Esophagus squamous epithelium (tissue), 5 donors: ENCODE data around the gene METTL22. TPM values are rescaled to one million over a fixed set of nuclear protein-coding genes. Genes with fewer than 3 reads are reported as not detected.

Source experiments
- DNase-seq: peaks from one replicate; lab custom pipeline; 2025; lab: John Stamatoyannopoulos, UW
- H3K27ac ChIP-seq, 4 donors: fragments of 200-600 bp; sonication (generic); one replicate each; pipeline ENCODE4 v1.5.1; 2016 to 2019; ENCODE audit warnings: mild to moderate bottlenecking in 1 of 4
- H3K27me3 ChIP-seq, 4 donors: fragments of 200-600 bp; sonication (generic); 1 replicate in 3 of 4; 2 replicates in 1 of 4; pipeline versions ENCODE4 v1.5.1 to v1.6.0; 2017 to 2021; ENCODE audit warnings: antibody characterized with exemption in 1 of 4
- H3K36me3 ChIP-seq, 3 donors: fragments of 200-600 bp; sonication (generic); one replicate each; pipeline ENCODE4 v1.5.1; 2016 to 2019
- H3K4me1 ChIP-seq, 3 donors: fragments of 200-600 bp; sonication (generic); one replicate each; pipeline ENCODE4 v1.5.1; 2017 to 2019
- H3K4me3 ChIP-seq, 4 donors: fragments of 200-600 bp; sonication (generic); 1 replicate in 3 of 4; 2 replicates in 1 of 4; pipeline ENCODE4 v1.5.1; 2016 to 2019; ENCODE audit warnings: mild to moderate bottlenecking in 2 of 4, moderate library complexity in 1 of 4
- H3K9me3 ChIP-seq, 3 donors: fragments of 200-600 bp; sonication (generic); one replicate each; pipeline ENCODE4 v1.5.1; 2016 to 2019
- CTCF ChIP-seq, 6 experiments: fragments of 450-650 bp in 4 of 6; fragments of 200-600 bp in 2 of 6; sonication (generic) in 2 of 6; IDR thresholded peaks; one replicate each; pipeline ENCODE4 v1.5.1; 2016 to 2019; ENCODE audit warnings: antibody characterized with exemption in 6 of 6, mild to moderate bottlenecking in 4 of 6, moderate library complexity in 4 of 6
- POLR2A ChIP-seq, 4 donors: fragments of 450-650 bp; IDR thresholded peaks; one replicate each; pipeline ENCODE4 v1.6.1; 2017; ENCODE audit warnings: antibody characterized with exemption in 4 of 4, mild to moderate bottlenecking in 4 of 4, moderate library complexity in 3 of 4
- WGBS, 2 donors: methylation state at CpG; one replicate each; pipeline ENCODE4 v1.1.5; 2018; 5-methylcytosine and 5-hydroxymethylcytosine counted together
- intact Hi-C: fragments of 100-400 bp; cut with DNase I; formaldehyde crosslinking; loops from one replicate; pipeline ENCODE4 v1.15.0; 2022
- total RNA-seq, 4 donors: library from RNA; depleted of rRNA; stranded (reverse); fragments of >200 nt; gene quantifications; one replicate each; pipeline ENCODE4 v1.1.0, GENCODE V29; 2016
- donor health status: DM: yes; HTN: yes; CAD: no.

Gene METTL22
- total RNA-seq, 4 donors from 2014 or later, result 4.9 to 28.4 (median 13.0) TPM

GRCh38 chr16:8594149-8594666 lies 27.3 kb upstream of the METTL22 start:
- H3K36me3 ChIP-seq, result no peaks in the 10 kb centered on the region
- 22 to 37% methylated on average over 4 to 9 of the region's 9 CpGs for WGBS, 2 donors
- TF ChIP-seq POLR2A (IDR thresholded peaks at IDR 0.05) (no peak), CTCF (IDR thresholded peaks at IDR 0.05) (no peak)
- H3K4me1 ChIP-seq, result peaks cover 6 to 18% (median 7%) of the 10 kb centered on the region in 3 donors
- no peak overlapping the region for H3K27ac ChIP-seq
- peaks cover 0 to 10% (median 10%) of the 10 kb centered on the region in 3 donors for H3K9me3 ChIP-seq
- intact Hi-C loops, result no loop called here
- H3K4me3 ChIP-seq, result no peak overlapping the region
- no peak for DNase-seq
- H3K27me3 ChIP-seq, result peaks cover 4 to 42% (median 12%) of the 10 kb centered on the region in 4 donors

- TF ChIP-seq POLR2A (IDR thresholded peaks at IDR 0.05), result no peak
- no peak for TF ChIP-seq CTCF (IDR thresholded peaks at IDR 0.05)
These were observed 25.7 kb upstream of the METTL22 start for GRCh38 chr16:8595783-8596182.

GRCh38 chr16:8596581-8596980 lies 24.9 kb upstream of the METTL22 start:
- 82 to 87% methylated on average over 1 of the region's 1 CpG for WGBS, 2 donors
- no peak overlapping the region for H3K27ac ChIP-seq
- peaks cover 0 to 5% (median 0%) of the 10 kb centered on the region in 3 donors for H3K4me1 ChIP-seq
- intact Hi-C loops, result no loop called here
- peaks cover 0 to 19% (median 0%) of the 10 kb centered on the region in 4 donors for H3K27me3 ChIP-seq
- no peaks in the 10 kb centered on the region for H3K36me3 ChIP-seq
- peaks cover 0 to 10% (median 10%) of the 10 kb centered on the region in 3 donors for H3K9me3 ChIP-seq
- no peak overlapping the region for H3K4me3 ChIP-seq
- TF ChIP-seq CTCF (IDR thresholded peaks at IDR 0.05) (no peak), POLR2A (IDR thresholded peaks at IDR 0.05) (no peak)
- DNase-seq, result no peak

More at GRCh38 chr16:8595783-8596182, 25.7 kb upstream of the METTL22 start:
- Histone ChIP-seq H3K27ac (no peak overlapping the region), H3K36me3 (no peaks in the 10 kb centered on the region), H3K9me3 (peaks cover 0 to 10% (median 10%) of the 10 kb centered on the region in 3 donors), H3K4me3 (no peak overlapping the region), H3K4me1 (peaks cover 0 to 5% (median 0%) of the 10 kb centered on the region in 3 donors), H3K27me3 (peaks cover 0 to 26% (median 0%) of the 10 kb centered on the region in 4 donors)
- DNase-seq, result no peak
- intact Hi-C loops, result no loop called here
- WGBS, 2 donors, result 89 to 90% methylated on average over 2 to 5 of the region's 5 CpGs

- Histone ChIP-seq H3K36me3 (no peaks in the 10 kb centered on the region), H3K27ac (no peak overlapping the region), H3K4me1 (no peaks in the 10 kb centered on the region), H3K4me3 (no peak overlapping the region), H3K9me3 (peaks cover 0 to 10% (median 10%) of the 10 kb centered on the region in 3 donors), H3K27me3 (no peaks in the 10 kb centered on the region)
- no peak for DNase-seq
- intact Hi-C loops, result no loop called here
- 59 to 70% methylated on average over 8 to 11 of the region's 11 CpGs for WGBS, 2 donors
- no peak for TF ChIP-seq POLR2A (IDR thresholded peaks at IDR 0.05)
- no peak for TF ChIP-seq CTCF (IDR thresholded peaks at IDR 0.05)
These were observed 21.2 kb upstream of the METTL22 start for GRCh38 chr16:8600144-8600775.

- Histone ChIP-seq H3K27ac (no peak overlapping the region), H3K4me3 (no peak overlapping the region), H3K36me3 (no peaks in the 10 kb centered on the region), H3K9me3 (no peaks in the 10 kb centered on the region), H3K4me1 (no peaks in the 10 kb centered on the region), H3K27me3 (peaks cover 0 to 23% (median 0%) of the 10 kb centered on the region in 4 donors)
- intact Hi-C loops, result no loop called here
- TF ChIP-seq CTCF (IDR thresholded peaks at IDR 0.05), result no peak
- no peak for TF ChIP-seq POLR2A (IDR thresholded peaks at IDR 0.05)
- no peak for DNase-seq
These were observed 15.9 kb upstream of the METTL22 start for GRCh38 chr16:8605554-8605953.
